ENCODE data around the gene FTSJ3. TPM values are rescaled to one million over a fixed set of nuclear protein-coding genes. Genes with fewer than 3 reads are reported as not detected.

Gene FTSJ3
- total and polyA plus RNA-seq, 10 of the 15 experiments (the other 5 are each of a cell fraction or from before 2014, with no cell fraction given), result 17.2 to 79.2 (median 50.4) TPM

GRCh38 chr17:63842173-63842539, 14.7 kb upstream of the FTSJ3 start:
- peaks cover 49% of the 10 kb centered on the region for H3K79me2 ChIP-seq (ENCODE audit: control insufficient read depth, insufficient read depth, low read length)
- no peaks in the 10 kb centered on the region for H3K27me3 ChIP-seq (replicated peaks in 1 of 2; ENCODE audit: control insufficient read depth in 2 of 2, insufficient read depth in 2 of 2, low read length in 1 of 2)
- peak overlapping the region; percentile 80 for H3K27ac ChIP-seq (ENCODE audit: control insufficient read depth, insufficient read depth)
- peaks cover 18% of the 10 kb centered on the region for H3K4me1 ChIP-seq (ENCODE audit: control insufficient read depth, insufficient read depth, low read length)
- ATAC-seq (peak; percentile 24), FAIRE-seq (no peak), DNase-seq (ENCODE audit: low read depth, low spot score) (no peak)
- ChIA-PET CTCF (interaction anchor here (0.8 to 2.7 kb wide), 5 partner anchors 12 to 230 kb away, joined by 3 to 19 read pairs (median 4); partner anchors contain the start of genes FTSJ3 and PSMC5), SMC1A (ENCODE audit: uncharacterized antibody, unreplicated experiment) (no interaction called here), RAD21 (ENCODE audit: unreplicated experiment) (no interaction called here), POLR2A (interaction anchor here (0.5 to 3.5 kb wide), 5 partner anchors 16 to 228 kb away, joined by 3 to 24 read pairs (median 4); partner anchors contain the start of genes CCDC47 and DDX42)
- H3K36me3 ChIP-seq (ENCODE audit: control insufficient read depth in 2 of 2, insufficient read depth in 2 of 2, low read length in 1 of 2), result peaks cover 0 to 3% of the 10 kb centered on the region in 2 experiments; a peak in 1 of 4 replicates
- H3K4me3 ChIP-seq, result peak overlapping the region; percentile 97
- peak overlapping the region; percentile 65 for H3K9ac ChIP-seq (ENCODE audit: control insufficient read depth, insufficient read depth, low read length)
- peak overlapping the region; percentile 90 for H3K4me2 ChIP-seq (ENCODE audit: control insufficient read depth, insufficient read depth)
- WGBS (ENCODE audit: insufficient coverage, insufficient replicate concordance, low lambda C conversion rate, missing lambda C conversion rate), result under 1% methylated on average over 36 of the region's 36 CpGs
- H2AFZ ChIP-seq (ENCODE audit: control insufficient read depth, low read depth, low read length), result peak overlapping the region; percentile 72; the same call in 1 of the 2 replicates
- in situ Hi-C loops (cut with MboI) (loop anchor here (10.0 to 25.0 kb wide), 2 partner anchors 405 to 663 kb away; partner anchors contain the start of genes CEP95, CYB561 and DDX5), intact Hi-C loops (cut with micrococcal nuclease; ENCODE audit: unreplicated experiment) (loop anchor here (2.0 to 5.0 kb wide), 3 partner anchors 70 to 145 kb away; partner anchors contain the start of genes CCDC47, DDX42 and STRADA)
- no peaks in the 10 kb centered on the region for H4K20me1 ChIP-seq (ENCODE audit: control insufficient read depth, insufficient read depth)
- H3K9me3 ChIP-seq (replicated peaks; ENCODE audit: control insufficient read depth, insufficient read depth, low read length), result no peaks in the 10 kb centered on the region
- no TSS peak for BruUV-seq (replicated peaks)
- TF ChIP-seq HCFC1 (IDR thresholded peaks at IDR 0.05; ENCODE audit: low read length) (no peak), CUX1 (IDR thresholded peaks at IDR 0.05; ENCODE audit: insufficient replicate concordance, low read depth, low read length) (no peak), ATF3 (IDR thresholded peaks at IDR 0.05; ENCODE audit: borderline replicate concordance, extremely low read depth, low read depth, low read length) (no peak), HSF1 (IDR thresholded peaks at IDR 0.05; ENCODE audit: low read depth, low read length) (no peak)
